Adrenal gland (tissue), 12 donors: ENCODE data around the gene GAGE12H. TPM values are rescaled to one million over a fixed set of nuclear protein-coding genes. Genes with fewer than 3 reads are reported as not detected.
"Not testable (repeated sequence)": the region's sequence is repeated elsewhere in the genome, so short reads cannot be mapped to it uniquely, and the experiment has no call there.

Experiments used
- DNase-seq, 7 donors: peaks; one replicate each; pipeline ENCODE4 v3.0.0-alpha.2; 2019 to 2020
- H3K27ac ChIP-seq, 5 donors: fragments of 200-600 bp; sonication (generic) in 4 of 5; 1 replicate in 3 of 5; 2 replicates in 2 of 5; pipeline versions ENCODE4 v1.5.1 to v1.8.0; 2016 to 2020; ENCODE audit warnings: mild to moderate bottlenecking in 1 of 5
- H3K27me3 ChIP-seq: fragments of 200-600 bp; 2 replicates; pipeline ENCODE4 v1.8.0; 2021
- H3K36me3 ChIP-seq, 2 donors: fragments of 200-600 bp; replicated peaks in 1 of 2; 1 replicate in 1 of 2; 2 replicates in 1 of 2; pipeline versions ENCODE4 v1.5.1 to v1.8.0; 2018 to 2022
- H3K4me1 ChIP-seq, 2 donors: fragments of 200-600 bp; replicated peaks in 1 of 2; 1 replicate in 1 of 2; 2 replicates in 1 of 2; pipeline versions ENCODE4 v1.5.1 to v1.8.0; 2018 to 2021
- H3K4me3 ChIP-seq, 4 donors: fragments of 200-600 bp; sonication (generic) in 3 of 4; one replicate each; pipeline ENCODE4 v1.5.1; 2016 to 2018
- H3K9me3 ChIP-seq, 3 donors: fragments of 200-600 bp; sonication (generic) in 1 of 3; replicated peaks in 1 of 3; 1 replicate in 2 of 3; 2 replicates in 1 of 3; pipeline versions ENCODE4 v1.5.1 to v1.8.0; 2016 to 2021
- CTCF ChIP-seq, 6 experiments: fragments of 450-650 bp in 4 of 6; fragments of 200-600 bp in 2 of 6; sonication (generic) in 1 of 6; IDR thresholded peaks; 1 replicate in 5 of 6; 2 replicates in 1 of 6; pipeline versions ENCODE4 v1.5.1 to v1.8.0; 2016 to 2021; ENCODE audit warnings: antibody characterized with exemption in 6 of 6, mild to moderate bottlenecking in 2 of 6, moderate library complexity in 1 of 6
- POLR2A ChIP-seq, 2 donors: fragments of 450-650 bp; IDR thresholded peaks; one replicate each; pipeline ENCODE4 v1.6.1; 2017; ENCODE audit warnings: antibody characterized with exemption in 2 of 2, mild to moderate bottlenecking in 2 of 2, moderate library complexity in 1 of 2
- WGBS, 4 donors: extraction: QIAGEN DNeasy Blood & Tissue Kit in 2 of 4; methylation state at CpG; one replicate each; pipeline versions ENCODE4 v1.1.5 to v1.1.7; 2013 to 2017; 5-methylcytosine and 5-hydroxymethylcytosine counted together
- intact Hi-C, 2 donors: fragments of 100-400 bp; cut with DNase I; formaldehyde crosslinking; loops; one replicate each; pipeline versions ENCODE4 v1.14.1 to v1.15.0; 2022 to 2023
- polyA plus RNA-seq, 3 donors: library from polyadenylated mRNA; stranded (reverse); fragments of 200-250 nt in 2 of 3; fragments of 350-450 nt in 1 of 3; fragmentation: Illumina TruSeq in 1 of 3; extraction: RNeasy Lipid Tissue Mini Kit (QIAGEN cat#74804) in 1 of 3; gene quantifications; one replicate each; pipeline ENCODE4 v1.2.3, GENCODE V29; 2013 to 2014
- small RNA-seq, 2 donors: library from RNA; depleted of rRNA; stranded (forward); fragments of <200 nt; gene quantifications; one replicate each; pipeline ENCODE3, GENCODE V24; 2016
- total RNA-seq, 9 donors: library from RNA; depleted of rRNA in 4 of 9; stranded (reverse); fragments of >200 nt in 4 of 9; fragments of 120-200 nt in 1 of 9; fragmentation: NEBNext Ultra II Directional in 1 of 9; extraction: Animal tissue kit (Norgen Biotek cat#: 25700) in 1 of 9; gene quantifications; one replicate each; pipeline versions ENCODE4 v1.1.0 to v1.2.4, GENCODE V29; 2013 to 2023
- donor health status: healthy with polysubstance abuse.
- donor health status: Bipolar disorder and iron deficiency.
- donor health status: DM: yes; HTN: yes; CAD: no.
- donor health status: DM: no; HTN: no; CAD: no.
- donor health status: DM: no; HTN: no; CAD: no.
- donor health status: DM: yes; HTN: yes; CAD: no.

Gene GAGE12H
- total and polyA plus RNA-seq, 12 donors = not detected

GRCh38 chrX:49590488-49590887 is 10.7 kb downstream of the GAGE12H start:
- H3K4me3 ChIP-seq, H3K36me3 ChIP-seq, H3K27ac ChIP-seq, H3K4me1 ChIP-seq, H3K9me3 ChIP-seq, DNase-seq, intact Hi-C loops, H3K27me3 ChIP-seq: not testable (repeated sequence)
- 88 to 90% (median 90%) methylated on average over 10 to 15 of the region's 17 CpGs for WGBS, 4 donors

GRCh38 chrX:49598720-49599119 is 19.0 kb downstream of the GAGE12H start, which contains the start of gene GAGE1:
TSS of gene GAGE1 (plus strand) at chrX:49599020. CDS start at chrX:49600175, 1,155 bp downstream.
- H3K9me3 ChIP-seq, DNase-seq, H3K27ac ChIP-seq, intact Hi-C loops, H3K4me1 ChIP-seq, H3K27me3 ChIP-seq, H3K4me3 ChIP-seq, H3K36me3 ChIP-seq: not testable (repeated sequence)
- WGBS, 4 donors = no CpG with 5 or more reads among the region's 16 CpGs

- DNase-seq = no peak
- no peaks in the 10 kb centered on the region for H3K9me3 ChIP-seq
- no peaks in the 10 kb centered on the region for H3K36me3 ChIP-seq
- peaks cover 8% of the 10 kb centered on the region for H3K27me3 ChIP-seq
- intact Hi-C loops = no loop called here
- TF ChIP-seq CTCF (IDR thresholded peaks at IDR 0.05) (no peak), POLR2A (IDR thresholded peaks at IDR 0.05) (no peak)
- H3K4me1 ChIP-seq = no peaks in the 10 kb centered on the region
- 27 to 43% (median 29%) methylated on average over 6 to 7 of the region's 7 CpGs for WGBS, 4 donors
- H3K4me3 ChIP-seq = no peak overlapping the region
- no peak overlapping the region for H3K27ac ChIP-seq
Observed at GRCh38 chrX:49610718-49611310, 31.1 kb downstream of the GAGE12H start.

- TF ChIP-seq POLR2A (IDR thresholded peaks at IDR 0.05) (no peak), CTCF (IDR thresholded peaks at IDR 0.05) (no peak)
- 79 to 89% (median 84%) methylated on average over 2 of the region's 2 CpGs for WGBS, 4 donors
Observed at GRCh38 chrX:49618574-49618973, 38.8 kb downstream of the GAGE12H start.

GRCh38 chrX:49627086-49627777 is 47.5 kb downstream of the GAGE12H start:
- no peaks in the 10 kb centered on the region for H3K27me3 ChIP-seq
- no peaks in the 10 kb centered on the region for H3K36me3 ChIP-seq
- no peak overlapping the region for H3K4me3 ChIP-seq
- intact Hi-C loops = no loop called here
- H3K27ac ChIP-seq = no peak overlapping the region
- peak; percentile 23 to 51 (median 28) for DNase-seq
- no peaks in the 10 kb centered on the region for H3K4me1 ChIP-seq
- no peaks in the 10 kb centered on the region for H3K9me3 ChIP-seq
- TF ChIP-seq POLR2A (IDR thresholded peaks at IDR 0.05) = no peak
- TF ChIP-seq CTCF (IDR thresholded peaks at IDR 0.05) = peak; percentile 17 to 42 (median 28)
- 53 to 90% (median 67%) methylated on average over 29 to 33 of the region's 33 CpGs for WGBS, 4 donors

More at GRCh38 chrX:49618574-49618973, 38.8 kb downstream of the GAGE12H start:
- H3K9me3 ChIP-seq = no peaks in the 10 kb centered on the region
- DNase-seq = no peak
- H3K4me1 ChIP-seq = no peaks in the 10 kb centered on the region
- H3K4me3 ChIP-seq = no peak overlapping the region
- peaks cover 7% of the 10 kb centered on the region for H3K27me3 ChIP-seq
- no peaks in the 10 kb centered on the region for H3K36me3 ChIP-seq
- intact Hi-C loops = no loop called here
- no peak overlapping the region for H3K27ac ChIP-seq

Small RNA genes within 50 kb of the gene (small RNA-seq; reads per million reads assigned to genes)
- gene GAGE12B = 0 reads per million in 2 donors

Other genes starting within 250 kb of the GAGE12H start
- gene GAGE13, start 248.4 kb upstream of the GAGE12H start, total RNA-seq = not detected
- gene GAGE13, start 248.4 kb upstream of the GAGE12H start, polyA plus RNA-seq = not detected
- not detected for gene GAGE12C, start 47.8 kb upstream of the GAGE12H start, total RNA-seq
- not detected for gene GAGE12C, start 47.8 kb upstream of the GAGE12H start, polyA plus RNA-seq
- not detected for gene GAGE12D, start 38.2 kb upstream of the GAGE12H start, total RNA-seq
- not detected for gene GAGE12D, start 38.2 kb upstream of the GAGE12H start, polyA plus RNA-seq
- not detected for gene GAGE12E, start 28.7 kb upstream of the GAGE12H start, total RNA-seq
- gene GAGE12E, start 28.7 kb upstream of the GAGE12H start, polyA plus RNA-seq = not detected
- 1 to 10 TPM in 1 of 9 donors, under 1 TPM in 1, not detected in 7; 0.57 to 1.1 TPM for gene GAGE12F, start 19.1 kb upstream of the GAGE12H start, total RNA-seq
- gene GAGE12F, start 19.1 kb upstream of the GAGE12H start, polyA plus RNA-seq = not detected
- gene GAGE12G, start 9.5 kb upstream of the GAGE12H start, total RNA-seq = under 1 TPM in 1 of 9 donors, not detected in 8; 0.57 TPM
- not detected for gene GAGE12G, start 9.5 kb upstream of the GAGE12H start, polyA plus RNA-seq
- gene GAGE2A, start 9.5 kb downstream of the GAGE12H start, total RNA-seq = under 1 TPM in 2 of 9 donors, not detected in 7; 0.57 to 0.69 TPM
- not detected for gene GAGE2A, start 9.5 kb downstream of the GAGE12H start, polyA plus RNA-seq
- gene GAGE1, start 19.1 kb downstream of the GAGE12H start, total RNA-seq = not detected
- not detected for gene GAGE1, start 19.1 kb downstream of the GAGE12H start, polyA plus RNA-seq
- gene PAGE1, start 116.0 kb downstream of the GAGE12H start, total RNA-seq = not detected
- not detected for gene PAGE1, start 116.0 kb downstream of the GAGE12H start, polyA plus RNA-seq
- 1 to 10 TPM in 2 of 9 donors, under 1 TPM in 1, not detected in 6; 0.83 to 3.9 (median 1.3) TPM for gene PAGE4, start 249.4 kb downstream of the GAGE12H start, total RNA-seq
- 1 to 10 TPM; 2.6 to 9.7 (median 5.4) TPM for gene PAGE4, start 249.4 kb downstream of the GAGE12H start, polyA plus RNA-seq